MM.1S (cell line): ENCODE data around the gene GYS2.

Source experiments
- DNase-seq: peaks from one replicate; pipeline ENCODE4 v3.0.0-alpha.2; 2015
- H2AFZ ChIP-seq: fragments of 300-600 bp; sonication (generic); 2 replicates; pipeline ENCODE4 v1.6.0; 2016; ENCODE audit warnings: antibody characterized with exemption, low read length
- H3F3A ChIP-seq: fragments of 300-600 bp; sonication (generic); 2 replicates; pipeline ENCODE4 v1.6.1; 2016; ENCODE audit warnings: mild to moderate bottlenecking, antibody characterized with exemption, low read length, moderate library complexity, mixed read lengths; ENCODE audit not compliant: insufficient read depth
- H3K27ac ChIP-seq: fragments of 300-600 bp; sonication (generic); 2 replicates; pipeline ENCODE4 v1.5.1; 2016; ENCODE audit warnings: mild to moderate bottlenecking, low read length
- H3K27me3 ChIP-seq: fragments of 300-600 bp; sonication (generic); replicated peaks from 2 replicates; pipeline ENCODE4 v1.6.0; 2016; ENCODE audit warnings: low read length; ENCODE audit not compliant: insufficient read depth
- H3K36me3 ChIP-seq: fragments of 300-600 bp; sonication (generic); replicated peaks from 2 replicates; pipeline ENCODE4 v1.6.1; 2016; ENCODE audit warnings: mild to moderate bottlenecking, low read length, mixed read lengths; ENCODE audit not compliant: insufficient read depth
- H3K4me1 ChIP-seq: fragments of 300-600 bp; sonication (generic); 2 replicates; pipeline ENCODE4 v1.6.1; 2016; ENCODE audit warnings: low read length, mixed read lengths
- H3K4me2 ChIP-seq: fragments of 300-600 bp; sonication (generic); 2 replicates; pipeline ENCODE4 v1.6.0; 2016; ENCODE audit warnings: low read depth, low read length
- H3K4me3 ChIP-seq: fragments of 300-600 bp; sonication (generic); 2 replicates; pipeline ENCODE4 v1.5.1; 2016; ENCODE audit warnings: low read length, mixed read lengths
- H3K79me2 ChIP-seq: fragments of 300-600 bp; sonication (generic); 2 replicates; pipeline ENCODE4 v1.6.1; 2016; ENCODE audit warnings: mixed run types, low read length, mixed read lengths
- H3K9ac ChIP-seq: fragments of 300-600 bp; sonication (generic); 2 replicates; pipeline ENCODE4 v1.6.1; 2016; ENCODE audit warnings: low read length, mixed read lengths
- H3K9me2 ChIP-seq: fragments of 300-600 bp; sonication (generic); replicated peaks from 2 replicates; pipeline ENCODE4 v1.6.1; 2016; ENCODE audit warnings: mild to moderate bottlenecking, low read length, mixed read lengths; ENCODE audit not compliant: insufficient read depth
- H3K9me3 ChIP-seq: fragments of 300-600 bp; sonication (generic); replicated peaks from 2 replicates; pipeline ENCODE4 v1.6.1; 2016; ENCODE audit warnings: mild to moderate bottlenecking, low read length, mixed read lengths; ENCODE audit not compliant: insufficient read depth
- H4K20me1 ChIP-seq: fragments of 300-600 bp; sonication (generic); 2 replicates; pipeline ENCODE4 v1.6.1; 2016; ENCODE audit warnings: mild to moderate bottlenecking, low read length, moderate library complexity, mixed read lengths; ENCODE audit not compliant: insufficient read depth
- EZH2 ChIP-seq: fragments of 300-600 bp; sonication (generic); optimal IDR thresholded peaks from 2 replicates; pipeline ENCODE3; 2017; ENCODE audit warnings: low read depth, mild to moderate bottlenecking, antibody characterized with exemption, low read length, mixed read lengths
- EZH2phosphoT487 ChIP-seq: fragments of 300-600 bp; sonication (generic); IDR thresholded peaks from 2 replicates; pipeline ENCODE4 v1.6.1; 2018; ENCODE audit warnings: antibody characterized with exemption, low read length
- TF ChIP-seq, protein P1 (sequence below): fragments of 300-600 bp; sonication (generic); IDR thresholded peaks from 2 replicates; pipeline ENCODE4 v1.5.1; 2016; ENCODE audit warnings: antibody characterized with exemption, low read length, mixed read lengths

The GYS2 gene

DNA sequence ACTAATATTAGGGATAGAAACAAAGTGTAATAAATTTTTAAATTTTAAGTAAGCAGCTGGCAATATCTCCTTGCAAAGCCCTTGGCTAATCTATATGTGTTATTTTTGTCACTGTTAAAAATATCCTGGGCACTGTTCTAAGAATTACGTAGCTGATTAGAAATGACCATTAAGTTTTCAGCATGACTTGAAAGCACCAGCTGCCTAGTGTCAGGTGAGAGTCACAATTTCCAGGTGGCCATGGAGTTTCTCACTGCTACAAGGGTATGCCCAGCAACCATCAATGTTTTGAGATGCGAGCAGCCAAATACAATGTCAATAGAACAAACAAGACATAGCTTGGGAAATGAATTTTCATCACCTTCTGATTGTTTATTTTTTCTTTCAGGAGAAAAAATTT lies 23.3 kb upstream of the GYS2 start:
- peak overlapping the region; percentile 22; the same call in 1 of the 2 replicates for H3K9ac ChIP-seq
- TF ChIP-seq EZH2phosphoT487 (no peak), EZH2 (no peak)
- TF ChIP-seq, protein P1, sequence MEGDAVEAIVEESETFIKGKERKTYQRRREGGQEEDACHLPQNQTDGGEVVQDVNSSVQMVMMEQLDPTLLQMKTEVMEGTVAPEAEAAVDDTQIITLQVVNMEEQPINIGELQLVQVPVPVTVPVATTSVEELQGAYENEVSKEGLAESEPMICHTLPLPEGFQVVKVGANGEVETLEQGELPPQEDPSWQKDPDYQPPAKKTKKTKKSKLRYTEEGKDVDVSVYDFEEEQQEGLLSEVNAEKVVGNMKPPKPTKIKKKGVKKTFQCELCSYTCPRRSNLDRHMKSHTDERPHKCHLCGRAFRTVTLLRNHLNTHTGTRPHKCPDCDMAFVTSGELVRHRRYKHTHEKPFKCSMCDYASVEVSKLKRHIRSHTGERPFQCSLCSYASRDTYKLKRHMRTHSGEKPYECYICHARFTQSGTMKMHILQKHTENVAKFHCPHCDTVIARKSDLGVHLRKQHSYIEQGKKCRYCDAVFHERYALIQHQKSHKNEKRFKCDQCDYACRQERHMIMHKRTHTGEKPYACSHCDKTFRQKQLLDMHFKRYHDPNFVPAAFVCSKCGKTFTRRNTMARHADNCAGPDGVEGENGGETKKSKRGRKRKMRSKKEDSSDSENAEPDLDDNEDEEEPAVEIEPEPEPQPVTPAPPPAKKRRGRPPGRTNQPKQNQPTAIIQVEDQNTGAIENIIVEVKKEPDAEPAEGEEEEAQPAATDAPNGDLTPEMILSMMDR = no peak

DNA sequence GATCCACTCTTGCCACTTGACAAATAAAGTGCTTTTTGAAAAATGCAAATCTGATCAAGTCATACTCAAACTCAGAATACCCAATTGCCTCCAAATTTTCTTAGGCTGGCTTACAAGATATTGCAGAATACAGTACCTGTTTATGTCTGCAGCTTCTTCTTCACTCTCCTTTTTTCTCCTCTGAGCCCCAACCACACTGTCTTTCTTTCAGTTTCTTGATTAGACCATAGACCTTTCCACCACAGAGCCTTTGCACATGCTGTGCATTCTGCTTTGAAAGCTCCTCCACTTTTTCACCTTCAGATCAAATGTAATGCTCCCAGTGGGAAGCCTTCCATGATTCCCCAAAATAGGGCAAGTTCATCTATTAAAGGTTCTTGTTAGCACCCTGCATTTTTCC lies 13.9 kb upstream of the GYS2 start:
- TF ChIP-seq EZH2phosphoT487 = no peak
- TF ChIP-seq, protein P1 = no peak
- TF ChIP-seq EZH2 = no peak
- Histone ChIP-seq H4K20me1 (no peaks in the 10 kb centered on the region), H3K9me3 (no peaks in the 10 kb centered on the region), H3K4me3 (no peak overlapping the region), H3K27me3 (no peaks in the 10 kb centered on the region), H3K9me2 (no peaks in the 10 kb centered on the region), H3K79me2 (no peaks in the 10 kb centered on the region), H3K4me1 (no peaks in the 10 kb centered on the region), H3K4me2 (no peak overlapping the region), H3K36me3 (no peaks in the 10 kb centered on the region), H3K9ac (no peak overlapping the region), H2AFZ (no peak overlapping the region), H3K27ac (no peak overlapping the region), H3F3A (no peaks in the 10 kb centered on the region)
- DNase-seq = no peak

More for the DNA sequence above, 23.3 kb upstream of the GYS2 start:
- H3K4me1 ChIP-seq = no peaks in the 10 kb centered on the region
- H3K36me3 ChIP-seq = no peaks in the 10 kb centered on the region
- no peak overlapping the region for H3K4me2 ChIP-seq
- no peaks in the 10 kb centered on the region for H4K20me1 ChIP-seq
- no peak overlapping the region for H2AFZ ChIP-seq
- no peaks in the 10 kb centered on the region for H3K9me3 ChIP-seq
- no peaks in the 10 kb centered on the region for H3K27me3 ChIP-seq
- peak; percentile 40 for DNase-seq
- H3K27ac ChIP-seq = peak overlapping the region; percentile 45; the same call in 1 of the 2 replicates
- no peaks in the 10 kb centered on the region for H3K9me2 ChIP-seq
- H3K4me3 ChIP-seq = no peak overlapping the region
- no peaks in the 10 kb centered on the region for H3F3A ChIP-seq
- H3K79me2 ChIP-seq = no peaks in the 10 kb centered on the region

DNA sequence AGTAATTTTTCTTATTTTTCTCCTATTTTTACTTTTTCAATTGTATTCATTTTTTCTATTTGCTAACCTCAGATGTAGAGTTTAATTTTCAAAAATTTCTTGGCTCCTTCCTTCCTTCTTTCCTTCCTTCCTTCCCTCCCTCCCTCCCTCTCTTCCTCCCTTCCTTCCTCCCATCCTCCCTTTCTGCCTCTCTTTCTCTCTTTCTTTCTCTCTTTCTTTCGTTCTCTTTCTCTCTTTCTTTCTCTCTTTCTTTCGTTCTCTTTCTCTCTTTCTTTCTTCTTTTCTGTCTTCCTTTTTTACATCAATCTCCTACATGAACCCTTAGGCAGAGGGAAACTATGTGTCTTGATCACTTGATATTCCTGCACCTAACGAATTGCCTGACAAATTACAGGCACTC lies 12.4 kb upstream of the GYS2 start:
- no peaks in the 10 kb centered on the region for H4K20me1 ChIP-seq
- H3K4me3 ChIP-seq = no peak overlapping the region
- no peak overlapping the region for H3K9ac ChIP-seq
- no peaks in the 10 kb centered on the region for H3K9me3 ChIP-seq
- TF ChIP-seq EZH2phosphoT487 (no peak), EZH2 (no peak)
- TF ChIP-seq, protein P1 = no peak
- H3K27me3 ChIP-seq = no peaks in the 10 kb centered on the region
- no peak overlapping the region for H2AFZ ChIP-seq
- H3K27ac ChIP-seq = no peak overlapping the region
- H3K4me1 ChIP-seq = no peaks in the 10 kb centered on the region
- H3F3A ChIP-seq = no peaks in the 10 kb centered on the region
- H3K9me2 ChIP-seq = no peaks in the 10 kb centered on the region
- H3K4me2 ChIP-seq = no peak overlapping the region
- no peaks in the 10 kb centered on the region for H3K79me2 ChIP-seq
- no peak for DNase-seq
- no peaks in the 10 kb centered on the region for H3K36me3 ChIP-seq

DNA sequence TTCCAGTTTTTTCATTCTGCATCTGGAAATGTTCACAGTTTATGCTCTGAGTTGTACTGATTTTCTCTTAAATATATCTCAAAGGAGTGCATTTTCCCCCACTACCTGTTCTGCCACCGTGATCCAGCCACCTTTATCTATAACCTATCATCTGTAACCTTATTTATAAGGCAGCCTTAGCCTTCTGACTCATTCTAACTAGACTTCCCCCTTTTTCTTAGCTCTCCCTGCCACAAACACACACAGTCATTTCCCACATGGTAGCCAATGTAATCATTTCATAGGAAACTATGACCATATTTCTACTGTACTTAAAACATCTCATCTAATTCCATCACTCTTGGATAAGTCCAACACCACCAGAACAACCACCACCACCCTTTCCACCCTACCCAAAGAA lies 10.8 kb upstream of the GYS2 start:
- Histone ChIP-seq H3K27me3 (no peaks in the 10 kb centered on the region), H3K36me3 (no peaks in the 10 kb centered on the region), H3K79me2 (no peaks in the 10 kb centered on the region), H3K9ac (no peak overlapping the region), H3K9me2 (no peaks in the 10 kb centered on the region), H3K4me3 (no peak overlapping the region), H2AFZ (no peak overlapping the region), H3K27ac (no peak overlapping the region), H3K4me2 (no peak overlapping the region), H3F3A (no peaks in the 10 kb centered on the region), H3K4me1 (no peaks in the 10 kb centered on the region), H4K20me1 (no peaks in the 10 kb centered on the region), H3K9me3 (no peaks in the 10 kb centered on the region)
- TF ChIP-seq EZH2 (no peak), EZH2phosphoT487 (no peak)
- TF ChIP-seq, protein P1 = no peak
- no peak for DNase-seq
